ENCODE measurements around the gene ZNF280D.

The ZNF280D gene

DNA sequence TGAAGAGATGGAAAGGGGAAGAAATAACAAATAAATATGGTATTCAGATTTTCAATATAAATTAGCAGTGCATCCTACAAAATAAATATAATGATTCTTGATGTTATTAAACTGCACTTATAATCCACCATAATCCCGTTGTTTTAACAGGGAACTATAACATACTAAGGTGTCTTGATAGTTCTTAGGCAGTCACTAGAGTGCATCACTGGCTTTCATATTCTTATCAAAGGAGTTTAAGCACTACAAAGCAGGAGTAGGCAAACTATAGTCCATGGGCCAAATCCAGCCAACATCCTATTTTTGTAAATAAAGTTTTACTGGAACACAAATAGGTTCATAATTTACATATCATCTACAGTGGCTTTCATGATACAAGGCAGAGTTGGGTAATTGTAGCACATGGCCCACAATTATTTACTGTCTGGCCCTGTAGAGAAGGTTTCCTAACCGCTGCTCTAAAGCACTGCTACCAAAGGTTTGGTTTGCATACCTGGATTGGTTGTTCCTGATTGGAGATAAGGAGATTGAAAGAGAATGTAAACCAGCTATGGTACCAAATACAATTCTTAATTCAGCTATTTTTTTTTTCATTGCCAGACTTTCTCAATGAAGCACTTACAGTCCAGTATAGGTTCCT is 104.3 kb downstream of the ZNF280D start:
- no peak for DNase-seq

DNA sequence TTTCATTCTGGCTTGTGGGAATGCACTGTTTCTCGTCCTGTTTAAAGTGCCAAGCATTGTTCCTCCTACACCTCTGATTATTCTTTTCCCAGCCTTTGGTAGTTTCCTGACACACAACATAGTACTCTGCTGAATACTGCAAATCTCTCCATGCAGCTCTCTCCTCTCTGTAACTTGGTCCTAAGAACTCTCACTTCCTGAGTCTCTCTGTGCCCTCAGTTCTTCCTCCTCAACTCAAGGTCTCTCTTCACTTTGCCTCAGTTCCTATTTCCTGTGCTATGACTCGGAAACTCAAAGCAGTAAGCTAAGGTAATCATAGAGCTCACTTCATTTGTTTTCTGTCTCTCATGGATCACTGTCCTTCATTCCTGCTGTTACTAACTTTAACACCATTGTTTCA is 113.4 kb downstream of the ZNF280D start:
- DNase-seq: no peak

DNA sequence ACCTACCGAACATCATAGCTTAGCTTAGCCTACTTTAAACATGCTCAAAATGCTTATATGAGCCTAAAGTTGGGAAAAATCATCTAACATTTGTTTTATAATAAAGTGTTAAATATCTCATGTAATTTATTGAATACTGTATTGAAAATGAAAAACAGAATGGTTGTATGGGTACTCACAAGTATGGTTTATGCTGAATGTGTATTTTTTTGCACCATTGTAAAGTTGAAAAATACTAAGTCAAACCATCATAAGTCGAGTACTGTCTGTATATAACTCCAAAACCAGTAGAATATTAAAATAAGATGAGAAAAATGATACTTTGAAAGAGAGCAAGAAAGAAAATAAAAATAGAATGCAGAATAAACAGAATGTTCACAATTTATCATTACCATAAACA is 115.7 kb downstream of the ZNF280D start:
- DNase-seq: no peak

DNA sequence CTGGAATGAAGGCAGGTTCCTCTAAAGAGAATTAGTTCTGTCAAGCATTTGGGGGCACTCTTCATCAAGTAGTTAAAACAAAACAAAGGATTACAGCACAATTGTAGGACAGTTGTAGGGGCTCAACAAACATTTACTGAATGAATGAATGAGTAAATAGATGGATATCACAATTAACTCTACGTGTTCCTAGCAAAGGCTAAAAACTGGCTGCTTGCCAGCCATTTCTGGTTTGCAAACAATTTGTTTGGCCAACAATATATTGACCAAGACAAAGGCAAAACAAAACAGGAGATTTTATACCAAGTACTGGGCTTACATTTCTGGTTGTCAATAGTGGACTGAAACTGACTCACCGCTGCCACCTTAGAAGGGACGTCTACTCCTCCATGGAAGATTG is 116.8 kb downstream of the ZNF280D start:
- no peak for DNase-seq

DNA sequence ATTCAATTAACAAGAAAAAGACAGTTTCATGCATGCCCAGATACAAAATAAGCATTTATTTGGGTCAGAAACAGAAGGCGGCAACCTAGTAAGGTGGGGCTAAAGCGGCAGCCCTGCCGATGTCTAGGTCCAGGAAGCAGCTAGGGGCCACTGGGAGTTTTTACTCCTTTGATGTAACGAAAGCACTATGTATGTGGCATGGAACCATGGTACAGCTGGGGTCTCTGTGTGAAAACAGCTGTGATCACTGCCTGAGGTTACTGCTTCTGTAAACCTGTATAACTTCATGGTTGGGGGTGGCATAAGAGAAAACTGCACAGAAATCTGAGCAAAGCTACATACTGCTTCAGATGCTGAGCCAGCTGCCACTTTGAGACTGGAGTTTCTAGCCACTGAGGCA is 119.5 kb downstream of the ZNF280D start:
- DNase-seq: no peak

DNA sequence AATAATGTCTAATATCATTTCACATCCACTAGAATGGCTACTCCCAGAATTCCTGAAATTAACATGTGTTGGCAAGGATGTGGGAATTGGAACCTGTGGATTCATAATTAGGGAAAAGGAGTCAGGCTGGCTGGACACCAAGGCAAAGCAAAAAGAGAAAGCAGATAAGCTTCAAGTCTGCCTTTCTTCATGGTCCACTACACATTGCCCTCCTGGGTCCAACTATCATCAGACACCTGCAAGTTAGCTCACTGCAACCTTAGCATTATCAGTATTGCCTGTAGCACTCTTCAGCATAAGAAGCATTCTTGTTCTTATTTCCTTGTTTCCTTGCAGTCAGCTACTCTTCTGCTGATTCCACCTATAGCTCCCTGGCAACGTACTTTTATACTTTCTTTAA is 124.3 kb downstream of the ZNF280D start:
- DNase-seq: no peak

DNA sequence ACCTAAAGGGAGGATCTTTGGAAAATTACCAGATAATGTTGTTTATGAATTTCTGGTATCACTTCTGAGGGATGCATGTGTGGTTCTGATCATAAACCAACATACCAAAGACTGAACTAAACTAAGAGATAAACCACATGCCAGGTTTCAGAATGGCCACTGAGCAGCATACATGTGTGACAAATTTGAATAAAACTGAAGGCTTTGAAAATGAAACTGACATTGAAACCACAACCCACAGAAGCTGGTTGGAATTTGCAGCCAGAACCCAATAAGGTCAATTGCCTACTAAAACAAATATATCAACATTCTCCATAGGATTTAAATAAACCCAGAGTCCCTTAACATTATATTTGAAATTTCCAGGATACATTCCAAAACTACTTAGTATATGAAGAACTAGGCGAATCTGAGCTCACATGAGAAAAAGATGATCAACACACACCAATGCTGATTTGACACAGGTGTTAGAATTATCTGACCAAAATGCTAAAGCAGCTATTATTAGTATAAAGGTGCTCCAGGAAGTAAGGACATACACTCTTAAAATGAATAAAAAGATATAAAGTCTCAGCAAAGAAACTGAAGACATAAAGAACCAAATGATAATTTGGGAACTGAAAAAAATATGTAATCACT is 125.0 kb downstream of the ZNF280D start:
- no peak for DNase-seq

DNA sequence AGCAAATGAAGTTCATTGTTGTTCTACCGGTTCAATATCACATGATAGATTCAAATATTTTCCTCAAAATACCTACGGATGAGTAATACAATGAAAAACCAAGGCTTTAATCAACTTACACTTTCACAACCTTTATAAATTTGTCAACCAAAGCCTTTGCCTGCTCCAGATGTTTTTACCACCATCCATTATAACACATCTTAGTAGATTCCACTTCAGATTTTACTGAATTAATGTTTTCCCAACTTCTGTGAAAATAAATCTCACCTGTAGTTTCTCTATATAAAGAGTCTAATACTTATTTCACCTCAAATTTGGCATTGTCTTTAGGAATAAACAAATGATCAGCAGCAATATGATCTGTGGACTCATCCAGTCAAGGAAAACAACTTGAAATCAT is 131.1 kb downstream of the ZNF280D start:
- no peak for DNase-seq

DNA sequence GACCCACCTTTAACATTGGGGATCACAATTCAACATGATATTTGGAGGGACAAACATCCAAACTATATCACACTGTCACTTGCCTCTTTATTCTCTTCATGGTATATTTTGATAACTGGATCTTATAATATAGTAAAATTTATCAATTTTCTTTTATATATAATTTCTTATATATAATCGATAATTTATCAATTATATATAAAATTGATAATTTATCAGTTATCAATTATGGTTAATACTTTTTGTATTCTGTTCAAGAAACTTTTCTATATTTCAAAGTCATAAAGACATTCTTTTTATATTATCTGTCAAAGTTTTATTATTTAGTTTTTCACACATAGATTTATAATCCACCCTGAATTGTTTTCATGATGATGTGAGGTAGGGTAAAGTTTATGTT is 132.9 kb downstream of the ZNF280D start:
- no peak for DNase-seq

DNA sequence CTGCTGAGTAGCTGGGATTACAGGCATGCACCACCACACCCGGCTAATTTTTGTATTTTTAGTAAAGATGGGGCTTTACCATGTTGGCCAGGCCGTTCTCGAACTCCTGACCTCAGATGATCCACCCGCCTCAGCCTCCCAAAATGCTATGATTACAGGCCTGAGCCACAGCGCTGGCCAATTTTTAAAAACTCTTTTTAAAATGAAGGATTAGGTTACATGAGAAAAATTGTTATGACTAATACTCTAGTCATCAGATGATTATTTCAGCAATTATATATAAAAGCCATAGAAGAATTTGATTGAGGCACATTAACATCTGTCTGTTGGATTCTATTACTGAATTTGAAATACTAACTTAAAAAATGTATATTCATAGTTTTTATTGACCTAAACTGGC is 134.3 kb downstream of the ZNF280D start:
- DNase-seq: no peak

DNA sequence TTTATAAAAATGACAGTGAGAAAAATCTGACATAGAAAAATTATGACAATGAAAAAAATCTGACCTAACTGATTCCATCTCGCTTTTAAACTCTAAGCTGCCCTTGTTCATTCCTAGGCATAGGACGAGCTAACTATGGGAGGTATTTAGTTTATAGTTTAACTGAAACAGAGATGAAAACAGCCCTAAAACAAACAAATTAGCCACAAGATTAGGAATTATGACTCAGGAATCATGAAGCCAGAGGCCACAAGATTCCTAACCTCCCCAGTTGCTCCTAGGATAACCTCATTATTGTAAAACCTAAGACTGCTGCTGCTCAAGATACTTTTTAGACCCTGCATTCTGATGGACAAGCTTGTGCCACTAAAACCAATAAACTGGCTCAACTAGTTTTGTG is 145.6 kb downstream of the ZNF280D start:
- no peak for DNase-seq

DNA sequence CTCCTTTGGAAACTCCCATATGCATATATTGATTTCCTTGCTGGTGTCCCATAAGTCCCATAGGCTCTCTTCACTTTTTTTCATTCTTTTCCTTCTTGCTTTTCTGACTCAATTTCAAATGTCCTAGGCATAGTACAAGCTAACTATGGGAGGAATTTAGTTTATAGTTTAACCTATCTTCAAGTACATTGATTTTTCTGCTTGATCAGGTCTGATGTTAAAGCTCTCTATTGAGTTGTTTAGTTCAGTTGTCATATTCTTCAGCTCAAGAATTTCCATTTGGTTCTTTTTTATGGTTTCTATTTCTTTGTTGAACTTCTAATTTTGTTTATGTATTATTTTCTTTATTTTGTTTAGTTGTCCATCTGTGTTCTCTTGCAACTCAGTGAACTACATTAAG is 147.1 kb downstream of the ZNF280D start:
- DNase-seq: no peak

DNA sequence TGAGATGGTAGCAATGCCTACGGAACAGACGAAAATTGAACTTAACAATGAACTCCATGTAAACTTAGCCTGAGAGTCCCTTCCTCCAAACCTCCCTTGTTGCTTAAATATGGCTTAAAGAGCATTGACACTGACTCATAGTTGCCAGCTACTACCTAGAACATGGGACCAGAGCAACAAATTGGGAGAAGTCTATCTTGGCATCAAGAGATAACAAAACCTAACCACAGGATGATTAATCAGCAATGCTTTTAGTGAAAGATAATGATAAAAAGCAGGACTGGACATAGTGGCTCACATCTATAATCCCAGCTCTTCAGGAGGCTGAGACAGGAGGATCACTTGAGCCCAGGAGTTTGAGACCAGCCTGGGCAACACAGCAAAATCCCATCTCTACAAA is 150.5 kb downstream of the ZNF280D start:
- no peak for DNase-seq
